NCI-H187 treated with DMSO at 0.1 percent for 48 hours (cell line): Measurements from ENCODE around the gene RNF32.
"Not testable (repeated sequence)": the region's sequence is repeated elsewhere in the genome, so short reads cannot be mapped to it uniquely, and the experiment has no call there.

Experiments
- DNase-seq: peaks from one replicate; lab custom pipeline; 2025; lab: John Stamatoyannopoulos, UW

The RNF32 gene

GRCh38 chr7:156675721-156676120, 35.1 kb downstream of the RNF32 start:
- no peak for DNase-seq

- DNase-seq: no peak
Measured at GRCh38 chr7:156676263-156676662, 35.7 kb downstream of the RNF32 start.

GRCh38 chr7:156677374-156678054, 36.9 kb downstream of the RNF32 start:
- no peak for DNase-seq

- no peak for DNase-seq
Measured at GRCh38 chr7:156680281-156680680, 39.7 kb downstream of the RNF32 start.

- DNase-seq: no peak
Measured at GRCh38 chr7:156682928-156683327, 42.4 kb downstream of the RNF32 start.

- no peak for DNase-seq
Measured at GRCh38 chr7:156684251-156684650, 43.7 kb downstream of the RNF32 start.

GRCh38 chr7:156684661-156685060, 44.1 kb downstream of the RNF32 start:
- DNase-seq: no peak

- no peak for DNase-seq
Measured at GRCh38 chr7:156691764-156692163, 51.2 kb downstream of the RNF32 start.

- DNase-seq: no peak
Measured at GRCh38 chr7:156692849-156693248, 52.3 kb downstream of the RNF32 start.

GRCh38 chr7:156693627-156694026, 53.1 kb downstream of the RNF32 start:
- DNase-seq: no peak

GRCh38 chr7:156697283-156697682, 56.7 kb downstream of the RNF32 start:
- not testable (repeated sequence) for DNase-seq

GRCh38 chr7:156698512-156698911, 57.9 kb downstream of the RNF32 start:
- DNase-seq: not testable (repeated sequence)

GRCh38 chr7:156701787-156702186, 61.2 kb downstream of the RNF32 start:
- DNase-seq: not testable (repeated sequence)

- no peak for DNase-seq
Measured at GRCh38 chr7:156702399-156702798, 61.8 kb downstream of the RNF32 start.

GRCh38 chr7:156703209-156703608, 62.6 kb downstream of the RNF32 start:
- no peak for DNase-seq

GRCh38 chr7:156703773-156704482, 63.4 kb downstream of the RNF32 start:
- DNase-seq: no peak

- no peak for DNase-seq
Measured at GRCh38 chr7:156722043-156722826, 81.7 kb downstream of the RNF32 start.

- DNase-seq: no peak
Measured at GRCh38 chr7:156725073-156725472, 84.5 kb downstream of the RNF32 start.

GRCh38 chr7:156725936-156726335, 85.4 kb downstream of the RNF32 start:
- no peak for DNase-seq
